SK-N-MC (cell line): ENCODE measurements around the gene MYH14.

Experiments used
- EZH2 ChIP-seq: fragments of 200-600 bp; sonication (generic); IDR thresholded peaks from one replicate; pipeline ENCODE4 v1.6.1; 2017; ENCODE audit warnings: antibody characterized with exemption
- FOXP2 ChIP-seq: optimal IDR thresholded peaks from 2 replicates; pipeline ENCODE3; 2011; ENCODE audit warnings: mild to moderate bottlenecking, moderate library complexity; ENCODE audit not compliant: insufficient read depth; ENCODE audit errors: extremely low read length, control extremely low read depth
- POLR2AphosphoS5 ChIP-seq: IDR thresholded peaks from 2 replicates; pipeline ENCODE4 v1.6.1; 2012; ENCODE audit warnings: mild to moderate bottlenecking, low read depth, low read length, borderline replicate concordance

DNA sequence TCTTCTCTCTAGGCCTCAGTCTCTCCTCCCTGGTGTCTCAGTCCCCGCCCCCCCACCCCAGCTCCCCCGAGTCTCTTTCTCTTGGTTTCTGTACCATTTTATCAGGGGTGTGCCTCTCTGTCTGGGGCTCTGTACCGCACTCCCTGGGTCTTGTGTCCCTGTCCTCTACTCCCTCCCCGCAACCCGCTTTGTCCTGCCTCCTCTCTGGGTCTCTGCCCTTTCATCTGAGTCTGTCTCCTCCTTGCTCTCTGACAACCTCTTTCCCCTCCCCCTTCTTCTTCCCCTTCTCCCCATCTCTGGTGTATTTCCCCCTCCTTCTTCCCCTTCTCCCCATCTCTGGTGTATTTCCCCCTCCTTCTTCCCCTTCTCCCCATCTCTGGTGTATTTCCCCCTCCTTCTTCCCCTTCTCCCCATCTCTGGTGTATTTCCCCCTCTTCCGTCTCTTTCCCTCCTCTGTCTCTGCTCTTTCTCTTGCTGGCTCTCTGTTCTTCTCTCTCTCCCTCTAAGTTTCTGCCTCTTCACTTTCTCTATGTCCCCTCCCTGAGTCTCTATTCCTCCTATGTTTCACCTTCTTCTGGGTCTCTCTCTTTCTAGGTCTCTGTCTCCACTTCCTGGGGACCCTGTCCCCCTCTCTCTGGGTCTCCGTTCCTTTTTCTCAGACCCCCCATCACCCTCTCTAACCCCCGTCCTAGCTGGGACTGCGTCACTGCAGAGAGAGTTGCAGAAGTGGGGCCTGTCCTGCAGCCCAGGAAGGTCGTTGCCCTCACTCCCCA is 128.0 kb downstream of the MYH14 start:
- TF ChIP-seq POLR2AphosphoS5 (no peak), EZH2 (no peak), FOXP2 (no peak)
